HG03558 (cell line): ENCODE data around the gene PPM1K.

Experiments used
- ATAC-seq: cut with Tn5 transposase; IDR thresholded peaks from one replicate; pipeline ENCODE4 v1.9.1; 2021; ENCODE audit warnings: moderate number of reproducible peaks; ENCODE audit not compliant: unreplicated experiment; ENCODE audit errors: extremely low read depth

The PPM1K gene

DNA sequence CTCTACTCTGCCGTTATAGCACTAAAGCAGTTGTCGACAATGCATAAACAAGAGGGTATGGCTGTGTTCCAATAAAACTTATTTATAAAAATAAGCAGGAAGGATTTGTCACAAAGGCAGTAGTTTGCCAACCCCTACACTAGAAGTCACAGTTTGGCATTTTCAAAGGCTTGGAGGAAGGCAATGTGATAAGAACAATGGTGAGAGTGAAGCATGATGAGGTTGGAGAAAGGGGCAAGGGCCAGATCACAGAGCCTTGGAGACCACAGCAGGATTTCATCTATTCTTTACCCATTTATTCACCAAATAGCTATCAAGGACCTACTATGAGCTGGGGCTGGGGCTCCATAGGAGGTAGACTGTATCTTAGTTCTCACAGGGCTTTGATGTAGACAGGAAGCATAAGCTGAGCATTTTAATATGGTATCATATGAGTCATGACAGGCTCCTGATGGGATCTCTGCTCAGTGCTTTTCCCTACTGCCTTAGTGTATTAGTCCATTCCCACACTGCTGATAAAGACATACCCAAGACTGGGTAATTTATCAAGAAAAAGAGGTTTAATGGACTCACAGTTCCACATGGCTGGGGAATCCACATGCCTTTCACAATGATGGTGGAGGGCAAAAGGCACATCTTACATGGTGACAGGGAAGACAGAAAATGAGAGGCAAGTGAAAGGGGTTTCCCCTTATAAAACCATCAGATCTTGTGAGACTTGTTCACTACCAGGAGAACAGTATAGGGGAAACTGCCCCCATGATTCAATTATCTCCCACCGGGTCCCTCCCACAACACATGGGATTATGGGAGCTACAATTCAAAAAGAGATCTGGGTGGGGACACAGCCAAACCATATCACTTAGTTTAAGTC, 58.9 kb downstream of the PPM1K start:
- no peak for ATAC-seq

DNA sequence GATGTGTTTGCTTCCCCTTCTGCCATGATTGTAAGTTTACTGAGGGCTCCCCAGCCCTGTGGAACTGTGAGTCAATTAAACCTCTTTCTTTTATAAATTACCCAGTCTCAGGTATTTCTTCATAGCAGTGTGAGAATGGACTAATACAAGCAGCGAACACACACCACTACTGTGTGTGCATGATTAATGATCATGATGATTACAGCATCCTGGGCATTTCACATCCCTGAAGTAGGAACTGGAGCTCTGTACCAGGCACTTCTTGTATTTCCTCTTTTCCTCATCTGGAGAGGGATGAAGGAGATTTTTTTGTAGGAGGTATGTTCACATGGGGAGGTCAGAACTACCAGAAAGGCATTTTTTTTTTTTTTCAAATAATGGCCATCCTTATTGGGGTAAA, 60.8 kb downstream of the PPM1K start:
- ATAC-seq, result no peak

DNA sequence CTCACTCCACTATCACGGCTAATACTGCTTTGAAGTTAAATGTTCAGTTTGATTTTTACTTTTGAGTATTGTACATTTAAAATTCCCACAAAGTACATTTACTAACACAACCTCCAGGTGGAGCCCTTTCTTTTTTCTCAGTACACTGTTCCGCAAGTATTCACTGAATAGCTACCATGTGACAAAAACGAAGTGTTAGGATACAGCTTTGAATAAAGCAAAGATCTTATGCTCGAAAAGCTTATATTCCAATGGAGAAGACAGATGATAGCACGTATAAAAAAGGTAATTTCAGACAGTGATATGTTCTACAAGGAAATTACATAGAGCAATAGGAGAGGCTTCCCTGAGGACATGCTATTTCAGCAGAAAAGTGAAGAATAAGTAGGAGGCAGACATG, 65.3 kb downstream of the PPM1K start:
- ATAC-seq, result no peak

DNA sequence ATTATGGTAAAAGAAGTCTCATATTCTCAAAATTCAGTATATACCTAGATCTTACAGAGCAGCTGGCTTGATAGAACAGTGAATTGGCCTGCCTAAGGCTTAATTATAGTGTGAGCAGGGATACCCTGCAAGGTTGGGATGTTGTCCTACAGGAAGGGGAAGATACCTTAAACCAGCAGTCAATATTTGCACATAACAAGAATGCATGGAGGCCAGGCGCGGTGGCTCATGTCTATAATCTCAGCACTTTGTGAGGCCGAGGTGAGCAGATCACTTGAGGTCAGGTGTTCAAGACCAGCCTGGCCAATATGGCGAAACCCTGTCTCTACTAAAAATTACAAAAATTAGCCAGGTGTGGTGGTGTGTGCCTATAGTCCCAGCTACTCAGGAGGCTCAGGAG, 67.2 kb downstream of the PPM1K start:
- no peak for ATAC-seq

DNA sequence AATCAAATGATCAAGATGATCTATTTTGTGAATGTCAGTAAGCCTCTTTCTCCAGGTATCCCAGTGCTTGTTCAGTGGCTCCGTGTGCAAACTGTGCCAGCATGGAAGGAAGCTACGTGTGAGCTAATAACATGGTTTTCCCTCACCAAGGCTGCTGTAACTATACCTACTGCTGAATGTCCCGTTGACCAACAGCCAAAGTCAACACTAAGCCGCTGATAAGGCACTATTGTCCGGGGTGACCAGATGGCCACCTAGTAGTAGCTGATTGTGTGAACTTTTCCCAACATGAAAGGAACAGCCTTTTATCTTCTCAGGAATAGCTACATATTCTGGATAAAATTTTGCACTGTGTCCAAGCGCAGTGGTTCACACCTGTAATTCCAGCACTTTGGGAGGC, 68.0 kb downstream of the PPM1K start:
- no peak for ATAC-seq

DNA sequence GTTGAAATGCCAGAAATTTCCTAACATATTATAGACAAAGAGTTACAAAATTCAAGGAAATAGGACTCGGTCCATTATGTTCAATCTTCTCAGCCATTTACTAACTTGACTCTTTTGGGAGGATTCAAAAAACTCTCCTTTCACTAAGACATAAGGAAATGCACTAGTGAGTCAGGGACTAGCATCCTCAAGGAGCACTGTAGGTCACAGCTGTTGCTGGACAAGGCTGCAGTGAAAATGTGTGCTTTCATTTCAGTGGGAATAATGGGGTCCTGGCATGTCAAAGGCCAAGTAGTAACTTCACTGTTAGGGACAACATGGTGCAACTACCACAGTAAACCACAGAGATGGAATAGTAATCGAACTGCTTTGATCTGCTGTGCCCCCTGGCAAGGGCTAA, 69.0 kb downstream of the PPM1K start:
- no peak for ATAC-seq

DNA sequence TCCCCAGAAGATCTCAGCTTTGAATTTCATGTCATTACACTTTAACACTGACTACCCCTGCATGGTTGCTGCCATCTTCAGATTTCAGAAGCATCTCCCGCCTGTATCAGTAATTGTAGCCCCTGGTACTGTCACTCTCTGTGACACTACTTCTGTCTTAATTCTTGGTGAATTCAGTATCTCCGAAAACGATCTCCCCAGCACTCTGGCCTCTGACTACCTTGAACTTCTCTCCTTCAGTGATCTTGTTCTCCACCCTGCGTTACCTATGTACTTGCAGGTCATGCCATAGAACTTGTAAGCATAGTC, 72.2 kb downstream of the PPM1K start:
- ATAC-seq, result no peak

DNA sequence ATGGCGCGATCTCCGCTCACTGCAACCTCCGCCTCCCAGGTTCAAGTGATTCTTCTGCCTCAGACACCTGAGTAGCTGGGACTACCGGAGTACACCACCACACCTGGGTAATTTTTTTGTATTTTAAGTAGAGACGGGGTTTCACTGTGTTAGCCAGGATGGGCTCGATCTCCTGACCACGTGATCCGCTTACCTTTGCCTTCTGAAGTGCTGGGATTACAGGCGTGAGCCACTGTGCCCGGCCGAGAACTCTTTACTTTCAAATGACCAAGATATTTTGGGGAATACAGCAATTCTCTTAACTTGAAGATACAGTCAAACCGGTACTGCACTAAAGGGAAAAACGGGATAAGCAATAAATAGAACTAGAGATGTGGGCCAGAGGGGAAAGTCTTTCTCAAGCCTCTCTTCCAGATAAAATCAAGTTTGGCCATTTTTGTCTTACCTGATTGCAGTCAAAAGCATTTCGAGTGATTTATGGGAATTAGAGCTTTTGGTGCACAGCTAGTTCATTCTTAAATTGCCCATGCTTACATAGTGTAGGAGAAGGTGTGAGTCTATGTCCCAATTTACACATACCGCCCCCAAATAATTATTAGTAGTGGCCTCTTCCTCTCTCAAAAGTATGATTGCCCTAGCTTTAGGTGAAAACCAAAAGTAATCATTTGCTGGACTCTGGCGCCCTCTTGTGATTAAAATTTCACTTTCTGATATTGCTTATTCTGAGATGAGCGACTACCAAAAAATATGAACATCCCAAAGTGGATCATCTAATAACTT, 72.7 kb downstream of the PPM1K start:
- ATAC-seq, result no peak

DNA sequence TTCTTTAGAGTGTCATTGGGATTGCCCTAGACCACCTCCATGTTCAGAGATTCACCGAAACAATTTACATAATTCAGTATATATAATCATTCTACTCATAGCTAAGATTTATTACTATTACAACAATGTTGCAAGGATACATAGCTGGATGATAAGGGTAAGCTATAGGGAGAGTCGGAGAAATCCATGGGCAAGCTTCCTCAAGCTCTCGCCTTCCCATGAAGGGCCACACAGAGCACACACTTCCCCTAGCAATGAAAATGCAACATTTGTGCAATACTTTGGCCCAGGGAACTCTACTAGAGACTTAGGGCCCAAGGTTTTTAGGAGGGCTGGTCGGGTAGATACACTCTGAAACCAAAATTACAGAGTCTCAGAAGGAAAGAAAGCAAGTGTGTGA, 76.2 kb downstream of the PPM1K start:
- no peak for ATAC-seq
